A172 (cell line): ENCODE data around the gene TRMT61A. TPM values are rescaled to one million over a fixed set of nuclear protein-coding genes. Genes with fewer than 3 reads are reported as not detected.
"Not testable (repeated sequence)": the region's sequence is repeated elsewhere in the genome, so short reads cannot be mapped to it uniquely, and the experiment has no call there.

ENCODE experiments used
- DNase-seq: peaks from one replicate; pipeline ENCODE4 v3.0.0-alpha.2; 2015; ENCODE audit warnings: low spot score
- total RNA-seq: library from RNA; depleted of rRNA; stranded (reverse); fragments of >200 nt; shearing (Covaris generic); gene quantifications from 2 replicates; pipeline ENCODE4 v1.2.3, GENCODE V29; 2014

The TRMT61A gene
- total RNA-seq, 1 experiment from 2014 or later = 10.2 TPM

GRCh38 chr14:103508521-103509329 is 20.3 kb upstream of the TRMT61A start:
- no peak for DNase-seq

GRCh38 chr14:103509864-103510723 is 18.9 kb upstream of the TRMT61A start:
- no peak for DNase-seq

GRCh38 chr14:103510724-103511693 is 18.0 kb upstream of the TRMT61A start:
- DNase-seq = no peak

GRCh38 chr14:103512180-103512579 is 16.8 kb upstream of the TRMT61A start:
- DNase-seq = not testable (repeated sequence)

- DNase-seq = no peak
These were observed 16.0 kb upstream of the TRMT61A start for GRCh38 chr14:103512701-103513611.

GRCh38 chr14:103514596-103515421 is 14.2 kb upstream of the TRMT61A start:
- DNase-seq = no peak

- DNase-seq = no peak
These were observed 12.4 kb upstream of the TRMT61A start for GRCh38 chr14:103516426-103517173.

GRCh38 chr14:103517174-103517566 is 11.8 kb upstream of the TRMT61A start:
- DNase-seq = no peak

GRCh38 chr14:103517721-103518421 is 11.1 kb upstream of the TRMT61A start:
- no peak for DNase-seq

- no peak for DNase-seq
These were observed 10.5 kb upstream of the TRMT61A start for GRCh38 chr14:103518422-103519042.

GRCh38 chr14:103519043-103519836 is 9.8 kb upstream of the TRMT61A start:
- DNase-seq = no peak

- DNase-seq = no peak
These were observed 9.2 kb upstream of the TRMT61A start for GRCh38 chr14:103519837-103520212.

GRCh38 chr14:103520269-103520656 is 8.7 kb upstream of the TRMT61A start:
- no peak for DNase-seq

- DNase-seq = peak; percentile 51
These were observed 8.1 kb upstream of the TRMT61A start for GRCh38 chr14:103520657-103521437.

GRCh38 chr14:103521438-103521950 is 7.5 kb upstream of the TRMT61A start:
- no peak for DNase-seq

GRCh38 chr14:103521951-103522563 is 6.9 kb upstream of the TRMT61A start:
- no peak for DNase-seq
